ENCODE measurements around the gene RNF144A.

RNF144A gene

GRCh38 chr2:7053650-7054265 is 136.5 kb downstream of the RNF144A start:
- peak; percentile 32 for DNase-seq

- peak; percentile 18 for DNase-seq
Observed at GRCh38 chr2:7057865-7058400, 140.7 kb downstream of the RNF144A start.

- no peak for DNase-seq
Observed at GRCh38 chr2:7060156-7060555, 142.9 kb downstream of the RNF144A start.

- DNase-seq, result no peak
Observed at GRCh38 chr2:7060631-7061449, 143.6 kb downstream of the RNF144A start.

- no peak for DNase-seq
Observed at GRCh38 chr2:7061450-7061789, 144.2 kb downstream of the RNF144A start.

- no peak for DNase-seq
Observed at GRCh38 chr2:7061921-7062320, 144.7 kb downstream of the RNF144A start.

GRCh38 chr2:7063789-7064188 is 146.6 kb downstream of the RNF144A start:
- no peak for DNase-seq

GRCh38 chr2:7068457-7068856 is 151.2 kb downstream of the RNF144A start:
- DNase-seq, result no peak

- no peak for DNase-seq
Observed at GRCh38 chr2:7070483-7070882, 153.3 kb downstream of the RNF144A start.

GRCh38 chr2:7071154-7071553 is 153.9 kb downstream of the RNF144A start:
- no peak for DNase-seq

GRCh38 chr2:7071916-7072556 is 154.8 kb downstream of the RNF144A start:
- no peak for DNase-seq

- DNase-seq, result no peak
Observed at GRCh38 chr2:7073901-7074300, 156.7 kb downstream of the RNF144A start.

GRCh38 chr2:7075834-7076233 is 158.6 kb downstream of the RNF144A start:
- DNase-seq, result no peak

- DNase-seq, result no peak
Observed at GRCh38 chr2:7077660-7078267, 160.6 kb downstream of the RNF144A start.

- DNase-seq, result no peak
Observed at GRCh38 chr2:7083580-7084509, 166.6 kb downstream of the RNF144A start.

- DNase-seq, result no peak
Observed at GRCh38 chr2:7084601-7085000, 167.4 kb downstream of the RNF144A start.

GRCh38 chr2:7089284-7089683 is 172.1 kb downstream of the RNF144A start:
- no peak for DNase-seq

- no peak for DNase-seq
Observed at GRCh38 chr2:7089898-7090510, 172.8 kb downstream of the RNF144A start.

- no peak for DNase-seq
Observed at GRCh38 chr2:7093376-7093775, 176.2 kb downstream of the RNF144A start.

All from NCI-H1092 (cell line).